ENCODE data around the gene PDLIM4.

- TF ChIP-seq CTCF (IDR thresholded peaks at IDR 0.05) (no peak), ZFX (IDR thresholded peaks at IDR 0.05; ENCODE audit: borderline replicate concordance) (no peak)
Observed at GRCh38 chr5:132215329-132215728, 42.2 kb upstream of the PDLIM4 start.

All from 22Rv1 (cell line).